Vagina (tissue), 2 donors: Measurements from ENCODE around the gene PACS2. TPM values are rescaled to one million over a fixed set of nuclear protein-coding genes. Genes with fewer than 3 reads are reported as not detected.

ENCODE experiments used
- DNase-seq, 2 donors: peaks; one replicate each; pipeline ENCODE4 v3.0.0-alpha.2; 2017; ENCODE audit errors: extremely low spot score in 2 of 2
- H3K27ac ChIP-seq: fragments of 200-600 bp; sonication (generic); one replicate; pipeline ENCODE4 v1.5.1; 2019
- H3K27me3 ChIP-seq: fragments of 200-600 bp; sonication (generic); one replicate; pipeline ENCODE4 v1.5.1; 2019
- H3K36me3 ChIP-seq, 2 donors: fragments of 200-600 bp; sonication (generic); one replicate each; pipeline ENCODE4 v1.5.1; 2017 to 2019
- H3K4me1 ChIP-seq: fragments of 200-600 bp; sonication (generic); one replicate; pipeline ENCODE4 v1.5.1; 2019
- H3K4me3 ChIP-seq, 2 donors: fragments of 200-600 bp; sonication (generic); 1 replicate in 1 of 2; 2 replicates in 1 of 2; pipeline ENCODE4 v1.5.1; 2016 to 2019
- H3K9me3 ChIP-seq: fragments of 200-600 bp; sonication (generic); one replicate; pipeline ENCODE4 v1.5.1; 2019
- CTCF ChIP-seq, 3 experiments: fragments of 450-650 bp in 2 of 3; fragments of 200-600 bp in 1 of 3; sonication (generic) in 1 of 3; IDR thresholded peaks; one replicate each; pipeline ENCODE4 v1.5.1; 2017 to 2019; ENCODE audit warnings: antibody characterized with exemption in 3 of 3, mild to moderate bottlenecking in 2 of 3, moderate library complexity in 2 of 3
- POLR2A ChIP-seq, 2 donors: fragments of 450-650 bp; IDR thresholded peaks; one replicate each; pipeline ENCODE4 v1.6.1; 2017; ENCODE audit warnings: antibody characterized with exemption in 2 of 2, mild to moderate bottlenecking in 2 of 2, moderate library complexity in 2 of 2
- POLR2AphosphoS5 ChIP-seq, 2 donors: sonication (generic); formaldehyde crosslinking; IDR thresholded peaks; one replicate each; pipeline ENCODE4 v1.9.0; 2017; ENCODE audit warnings: antibody characterized with exemption in 2 of 2, mild to moderate bottlenecking in 2 of 2, low read depth in 1 of 2; ENCODE audit not compliant: insufficient read depth in 1 of 2
- intact Hi-C: fragments of 100-400 bp; cut with DNase I; formaldehyde crosslinking; loops from one replicate; pipeline ENCODE4 v1.15.1; 2023
- total RNA-seq: library from RNA; depleted of rRNA; stranded (reverse); fragments of >200 nt; gene quantifications from one replicate; pipeline ENCODE4 v1.2.3, GENCODE V29; 2016

Gene PACS2
- total RNA-seq, 1 donor from 2014 or later: 64.8 TPM

DNA sequence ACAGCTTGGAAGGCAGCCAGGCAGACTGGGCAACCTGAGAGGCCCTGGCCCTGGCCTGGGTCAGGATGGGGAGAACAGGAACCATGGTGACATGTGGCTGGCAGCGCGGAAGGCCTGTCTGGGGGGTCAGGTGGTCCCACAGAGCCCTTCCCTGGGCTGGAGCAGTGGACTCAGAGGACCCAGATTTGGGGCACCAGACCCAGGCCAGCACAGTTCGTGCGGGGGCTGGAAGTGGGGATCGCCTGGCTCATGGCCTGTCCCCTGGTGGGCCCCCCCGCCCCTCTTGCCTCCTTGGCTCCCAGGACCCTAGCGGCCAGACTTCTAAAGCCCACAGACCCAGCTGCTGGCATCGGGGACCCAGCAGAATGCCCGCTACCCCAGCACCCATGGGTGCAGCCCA is 126.4 kb downstream of the PACS2 start:
- no peak for TF ChIP-seq POLR2AphosphoS5 (IDR thresholded peaks at IDR 0.05; ENCODE audit: insufficient read depth in 1 of 2, low read depth in 1 of 2)
- no peak for TF ChIP-seq POLR2A (IDR thresholded peaks at IDR 0.05)
- TF ChIP-seq CTCF (IDR thresholded peaks at IDR 0.05): no peak
- no peaks in the 10 kb centered on the region for H3K27me3 ChIP-seq
- H3K4me1 ChIP-seq: no peaks in the 10 kb centered on the region
- intact Hi-C loops: loop anchor here (10.0 kb wide), 1 partner anchor 84 kb away; the partner anchor contains the start of gene TMEM121
- no peak overlapping the region for H3K4me3 ChIP-seq
- DNase-seq: no peak
- no peaks in the 10 kb centered on the region for H3K9me3 ChIP-seq
- no peak overlapping the region for H3K27ac ChIP-seq
- peaks cover 0 to 10% of the 10 kb centered on the region in 2 donors for H3K36me3 ChIP-seq

- Histone ChIP-seq H3K4me1 (no peaks in the 10 kb centered on the region), H3K27me3 (no peaks in the 10 kb centered on the region), H3K4me3 (no peak overlapping the region), H3K36me3 (peaks cover 0 to 10% of the 10 kb centered on the region in 2 donors), H3K27ac (no peak overlapping the region), H3K9me3 (no peaks in the 10 kb centered on the region)
- no peak for DNase-seq
- intact Hi-C loops: loop anchor here (10.0 kb wide), 1 partner anchor 83 kb away; the partner anchor contains the start of gene TMEM121
- no peak for TF ChIP-seq POLR2A (IDR thresholded peaks at IDR 0.05)
- TF ChIP-seq CTCF (IDR thresholded peaks at IDR 0.05): no peak
- TF ChIP-seq POLR2AphosphoS5 (IDR thresholded peaks at IDR 0.05; ENCODE audit: insufficient read depth in 1 of 2, low read depth in 1 of 2): no peak
Measured at GRCh38 chr14:105442125-105442524, 127.6 kb downstream of the PACS2 start.

DNA sequence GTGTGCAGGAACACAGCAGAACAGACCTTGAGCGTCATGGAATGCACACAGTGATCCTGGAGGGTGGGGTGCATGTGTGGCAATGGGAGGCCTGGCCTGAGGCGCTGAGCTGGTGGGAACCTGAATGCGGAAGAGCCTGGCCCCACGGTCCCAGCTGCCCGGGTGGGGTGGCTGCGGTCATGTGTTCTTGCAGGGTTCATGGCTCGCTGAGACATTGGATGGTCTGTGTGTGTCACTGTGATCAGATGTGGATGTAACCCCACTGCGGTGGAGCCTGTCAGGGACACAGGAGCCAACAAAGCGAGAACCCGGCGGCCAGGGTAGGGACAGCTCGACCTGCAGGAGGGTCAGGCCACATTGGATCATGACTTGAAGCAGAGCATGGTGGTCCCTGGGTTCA is 128.3 kb downstream of the PACS2 start:
- Histone ChIP-seq H3K27ac (no peak overlapping the region), H3K4me3 (no peak overlapping the region), H3K27me3 (no peaks in the 10 kb centered on the region), H3K36me3 (peaks cover 0 to 10% of the 10 kb centered on the region in 2 donors), H3K9me3 (no peaks in the 10 kb centered on the region), H3K4me1 (no peaks in the 10 kb centered on the region)
- TF ChIP-seq POLR2A (IDR thresholded peaks at IDR 0.05) (no peak), POLR2AphosphoS5 (IDR thresholded peaks at IDR 0.05; ENCODE audit: insufficient read depth in 1 of 2, low read depth in 1 of 2) (no peak), CTCF (IDR thresholded peaks at IDR 0.05) (no peak)
- intact Hi-C loops: loop anchor here (10.0 kb wide), 1 partner anchor 82 kb away; the partner anchor contains the start of gene TMEM121
- DNase-seq: no peak

GRCh38 chr14:105444859-105445258 is 130.3 kb downstream of the PACS2 start:
- Histone ChIP-seq H3K9me3 (no peaks in the 10 kb centered on the region), H3K27me3 (no peaks in the 10 kb centered on the region), H3K4me3 (no peak overlapping the region), H3K36me3 (peaks cover 0 to 8% of the 10 kb centered on the region in 2 donors), H3K27ac (no peak overlapping the region), H3K4me1 (peaks cover 12% of the 10 kb centered on the region)
- no peak for DNase-seq
- intact Hi-C loops: loop anchor here (10.0 kb wide), 1 partner anchor 80 kb away; the partner anchor contains the start of gene TMEM121
- no peak for TF ChIP-seq CTCF (IDR thresholded peaks at IDR 0.05)
- no peak for TF ChIP-seq POLR2AphosphoS5 (IDR thresholded peaks at IDR 0.05; ENCODE audit: insufficient read depth in 1 of 2, low read depth in 1 of 2)
- no peak for TF ChIP-seq POLR2A (IDR thresholded peaks at IDR 0.05)

DNA sequence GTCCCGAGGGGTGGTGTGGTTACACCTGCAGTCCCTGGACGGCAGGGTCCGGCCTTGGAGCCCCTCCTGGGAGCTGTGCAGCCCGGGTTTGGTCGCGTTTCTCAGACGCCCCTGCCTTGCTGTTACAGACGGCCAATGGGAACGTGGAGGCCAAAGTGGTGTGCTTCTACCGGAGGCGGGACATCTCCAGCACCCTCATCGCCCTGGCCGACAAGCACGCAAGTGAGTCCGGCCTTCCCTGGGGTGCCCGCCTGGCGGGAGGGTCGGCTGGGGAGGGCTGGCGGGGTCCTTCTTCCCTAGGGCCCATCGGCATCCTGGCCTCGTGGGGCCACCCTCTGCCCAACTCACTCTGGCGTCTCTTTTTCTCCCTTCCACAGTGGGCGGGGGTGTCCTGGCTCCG is 130.7 kb downstream of the PACS2 start:
- intact Hi-C loops: loop anchor here (10.0 kb wide), 1 partner anchor 80 kb away; the partner anchor contains the start of gene TMEM121
- TF ChIP-seq POLR2AphosphoS5 (IDR thresholded peaks at IDR 0.05; ENCODE audit: insufficient read depth in 1 of 2, low read depth in 1 of 2) (no peak), POLR2A (IDR thresholded peaks at IDR 0.05) (no peak), CTCF (IDR thresholded peaks at IDR 0.05) (no peak)
- H3K9me3 ChIP-seq: no peaks in the 10 kb centered on the region
- H3K4me3 ChIP-seq: no peak overlapping the region
- DNase-seq: no peak
- peaks cover 12% of the 10 kb centered on the region for H3K4me1 ChIP-seq
- H3K36me3 ChIP-seq: peaks cover 0 to 12% of the 10 kb centered on the region in 2 donors
- H3K27ac ChIP-seq: no peak overlapping the region
- no peaks in the 10 kb centered on the region for H3K27me3 ChIP-seq
